ENCODE measurements around the gene ABCA2. TPM values are rescaled to one million over a fixed set of nuclear protein-coding genes. Genes with fewer than 3 reads are reported as not detected.
"Not testable (repeated sequence)": the region's sequence is repeated elsewhere in the genome, so short reads cannot be mapped to it uniquely, and the experiment has no call there.

Gene ABCA2
- total RNA-seq, 1 experiment from 2014 or later = 33.5 TPM

DNA sequence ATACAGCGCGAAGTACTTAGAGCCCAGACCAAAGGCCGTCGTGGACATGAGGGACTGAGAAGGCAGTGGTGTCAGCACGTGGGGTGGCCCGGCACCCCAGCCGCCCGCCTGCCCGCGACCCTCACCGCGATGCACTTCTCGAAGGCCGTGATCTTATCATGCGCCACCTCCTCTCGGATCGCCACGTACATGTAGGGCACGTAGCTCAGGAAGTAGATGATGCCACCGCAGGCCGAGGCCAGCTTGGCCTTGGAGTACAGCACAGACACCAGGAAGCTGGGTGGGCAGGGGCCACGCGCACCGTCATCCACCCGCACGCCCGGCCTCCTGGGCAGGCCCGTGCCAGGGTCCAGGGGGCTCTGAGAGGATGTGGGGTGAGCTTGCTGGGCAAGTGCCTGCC lies 11.0 kb downstream of the ABCA2 start:
- no peak for DNase-seq (ENCODE audit: low spot score)

DNA sequence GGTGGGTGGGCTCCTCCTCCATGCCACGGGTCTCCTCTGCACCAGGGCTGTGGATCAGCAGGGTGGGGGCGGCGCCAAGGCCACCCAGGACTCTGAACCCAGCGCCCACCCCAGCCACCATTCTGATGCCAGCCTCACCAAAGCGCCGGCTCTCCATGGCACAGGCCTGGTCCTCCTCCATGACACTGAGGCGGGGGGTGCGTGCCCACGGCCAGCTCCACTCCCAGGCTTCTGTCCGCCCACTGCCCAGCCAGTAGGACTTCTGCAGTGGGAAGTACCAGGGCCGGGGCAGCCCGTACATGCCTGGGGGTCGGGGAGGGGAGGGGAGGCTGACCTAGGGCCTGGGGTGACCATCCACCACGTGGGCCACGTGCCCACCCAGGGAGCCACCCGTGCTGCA lies 11.6 kb downstream of the ABCA2 start:
- no peak for DNase-seq (ENCODE audit: low spot score)

DNA sequence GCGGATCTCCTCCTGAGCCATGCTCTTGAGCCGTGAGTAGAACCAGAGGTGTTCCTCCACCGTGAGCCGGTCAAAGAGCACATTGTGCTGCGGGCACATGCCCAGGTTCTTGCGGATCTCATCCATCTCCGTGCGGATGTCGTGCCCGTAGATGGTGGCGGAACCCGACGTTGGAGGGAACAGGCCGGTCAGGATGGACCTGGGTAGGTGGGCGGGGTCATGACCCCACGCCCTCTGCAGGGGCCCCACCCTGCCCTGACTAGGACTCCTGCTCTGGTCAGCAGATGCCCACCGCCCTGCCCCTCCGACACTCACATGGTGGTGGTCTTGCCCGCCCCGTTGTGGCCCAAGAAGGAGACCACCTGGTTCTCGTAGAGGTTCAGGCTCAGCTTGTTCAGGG lies 12.1 kb downstream of the ABCA2 start:
- no peak for DNase-seq (ENCODE audit: low spot score)

DNA sequence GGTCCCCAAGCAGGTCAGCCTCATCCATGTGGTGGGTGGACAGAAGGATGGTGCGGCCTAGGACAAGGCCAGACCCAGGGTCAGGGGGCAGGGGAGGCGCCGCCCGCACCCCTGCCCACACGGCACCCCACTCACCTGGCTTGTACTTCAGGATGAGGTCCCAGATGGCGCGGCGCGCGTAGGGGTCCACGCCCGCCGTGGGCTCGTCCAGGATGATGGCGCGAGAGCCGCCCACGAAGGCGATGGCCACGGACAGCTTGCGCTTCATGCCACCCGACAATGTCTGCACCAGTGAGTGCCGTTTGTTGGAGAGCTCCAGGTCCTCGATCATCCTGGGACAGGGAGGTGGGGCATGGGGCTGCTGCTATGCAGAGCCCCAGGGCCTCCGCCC lies 12.5 kb downstream of the ABCA2 start:
- DNase-seq (ENCODE audit: low spot score) = no peak

DNA sequence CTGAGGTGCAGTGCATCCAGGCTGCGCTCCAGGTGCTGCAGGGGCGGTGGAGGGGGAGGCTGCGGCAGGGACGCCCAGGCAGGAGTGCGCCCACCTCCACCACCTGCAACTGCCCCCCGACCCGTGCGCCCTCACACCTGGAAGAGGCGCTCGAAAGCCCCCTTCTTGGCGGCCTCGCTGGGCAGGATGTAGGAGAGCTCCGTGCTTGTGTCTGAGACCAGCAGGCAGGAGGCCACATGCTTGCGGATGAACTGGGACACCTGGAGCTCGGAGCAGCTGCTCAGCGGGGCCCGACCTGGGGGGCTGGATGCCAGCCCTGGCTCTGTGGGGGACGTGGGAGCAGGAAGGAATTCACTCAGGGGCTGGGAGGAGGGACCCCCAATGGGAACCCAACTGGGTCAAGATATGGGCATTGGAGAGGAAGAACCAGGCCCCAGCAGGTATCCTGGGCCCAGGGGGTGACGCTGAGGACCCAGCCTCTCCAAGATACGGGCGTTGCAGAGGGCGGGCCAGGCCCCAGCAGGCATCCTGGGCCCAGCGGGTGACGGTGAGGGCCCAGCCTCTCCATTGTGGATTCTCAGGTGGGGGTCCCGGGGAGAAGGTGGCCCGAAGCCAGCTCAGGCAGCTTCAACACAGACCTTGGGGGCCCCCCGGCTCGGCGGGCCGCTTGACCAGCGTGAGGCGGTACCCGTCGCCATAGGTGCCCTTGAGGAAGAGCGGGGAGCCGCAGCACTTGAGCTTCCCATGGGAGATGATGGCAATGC lies 13.1 kb downstream of the ABCA2 start:
- no peak for DNase-seq (ENCODE audit: low spot score)

DNA sequence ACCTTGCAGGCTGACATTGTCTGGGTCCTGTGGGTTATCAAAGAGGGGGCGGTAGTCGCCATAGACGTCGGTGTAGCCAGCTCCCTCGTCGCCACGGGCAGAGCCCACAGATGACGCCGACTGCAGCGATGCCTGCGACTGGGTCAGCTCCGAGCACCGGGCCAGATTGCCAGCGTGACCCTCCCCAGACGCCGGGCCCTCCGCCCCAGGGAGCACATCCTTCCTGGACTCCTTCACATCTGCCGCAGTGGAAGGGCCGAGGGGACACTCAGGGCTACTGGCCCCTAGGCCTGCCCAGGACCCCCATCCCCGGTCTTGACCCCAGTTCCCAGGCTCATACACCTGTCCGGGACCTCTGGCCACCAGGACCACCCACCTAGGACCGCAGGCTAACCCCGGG lies 13.9 kb downstream of the ABCA2 start:
- DNase-seq (ENCODE audit: low spot score) = no peak

DNA sequence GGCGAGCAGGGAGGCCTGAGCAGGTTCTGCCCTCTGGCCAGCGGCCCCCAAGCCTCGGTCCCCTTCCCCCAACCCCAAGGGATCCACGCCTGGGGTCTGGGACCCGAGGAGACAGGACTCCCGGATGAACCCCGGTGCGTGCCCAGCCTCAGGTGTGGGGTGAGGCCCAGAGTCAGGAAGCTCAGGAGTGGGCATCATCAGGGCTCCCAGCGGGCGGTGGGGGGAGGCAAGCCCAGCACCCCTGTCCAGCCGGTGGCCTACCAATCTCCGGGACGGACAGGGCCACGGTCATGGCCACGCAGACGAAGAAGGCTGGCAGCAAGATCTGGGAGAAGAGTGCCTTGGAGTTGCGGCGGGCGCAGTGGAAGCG lies 14.5 kb downstream of the ABCA2 start:
- no peak for DNase-seq (ENCODE audit: low spot score)

DNA sequence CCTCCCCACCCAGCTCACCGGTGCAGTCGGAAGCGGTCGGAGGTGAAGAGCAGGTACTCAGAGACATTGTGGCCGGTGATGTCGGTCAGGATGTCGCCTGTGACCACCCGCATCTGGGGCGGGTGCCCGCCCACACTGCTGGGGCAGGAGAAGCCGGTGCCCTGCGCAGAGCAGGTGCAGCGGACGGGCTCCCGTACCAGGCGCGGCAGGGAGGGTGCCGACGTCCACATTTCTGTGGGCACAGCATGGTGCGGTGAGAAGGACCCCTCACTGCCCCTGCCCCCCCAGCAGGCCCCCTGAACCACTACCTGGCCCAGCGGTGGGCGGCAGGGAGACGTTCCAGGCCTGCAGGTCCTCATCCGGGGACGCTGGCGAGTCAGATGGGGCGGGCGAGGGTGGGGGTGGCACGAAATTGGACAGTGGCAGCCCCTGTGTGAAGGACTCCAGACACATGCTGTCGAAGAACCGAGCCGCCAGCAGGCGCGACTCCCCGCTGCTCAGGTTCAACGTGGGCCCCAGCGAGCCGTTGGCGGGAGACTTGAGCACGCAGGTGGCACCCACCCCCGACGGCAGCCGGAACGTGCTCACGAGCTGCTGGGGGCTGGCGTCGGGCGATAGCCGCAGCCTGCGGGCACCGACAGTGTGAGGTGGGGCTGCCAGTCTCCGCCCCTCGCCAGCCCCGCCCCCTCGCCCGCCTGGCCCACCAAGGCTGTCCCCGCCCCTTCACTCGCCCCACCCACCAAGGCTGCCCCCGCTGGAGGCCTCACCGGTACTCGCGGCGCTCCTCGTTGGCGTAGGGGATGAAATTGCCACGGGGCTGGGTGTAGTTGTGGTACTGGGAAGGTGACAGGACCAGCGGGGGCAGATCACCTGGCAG lies 15.1 kb downstream of the ABCA2 start:
- DNase-seq (ENCODE audit: low spot score) = no peak

DNA sequence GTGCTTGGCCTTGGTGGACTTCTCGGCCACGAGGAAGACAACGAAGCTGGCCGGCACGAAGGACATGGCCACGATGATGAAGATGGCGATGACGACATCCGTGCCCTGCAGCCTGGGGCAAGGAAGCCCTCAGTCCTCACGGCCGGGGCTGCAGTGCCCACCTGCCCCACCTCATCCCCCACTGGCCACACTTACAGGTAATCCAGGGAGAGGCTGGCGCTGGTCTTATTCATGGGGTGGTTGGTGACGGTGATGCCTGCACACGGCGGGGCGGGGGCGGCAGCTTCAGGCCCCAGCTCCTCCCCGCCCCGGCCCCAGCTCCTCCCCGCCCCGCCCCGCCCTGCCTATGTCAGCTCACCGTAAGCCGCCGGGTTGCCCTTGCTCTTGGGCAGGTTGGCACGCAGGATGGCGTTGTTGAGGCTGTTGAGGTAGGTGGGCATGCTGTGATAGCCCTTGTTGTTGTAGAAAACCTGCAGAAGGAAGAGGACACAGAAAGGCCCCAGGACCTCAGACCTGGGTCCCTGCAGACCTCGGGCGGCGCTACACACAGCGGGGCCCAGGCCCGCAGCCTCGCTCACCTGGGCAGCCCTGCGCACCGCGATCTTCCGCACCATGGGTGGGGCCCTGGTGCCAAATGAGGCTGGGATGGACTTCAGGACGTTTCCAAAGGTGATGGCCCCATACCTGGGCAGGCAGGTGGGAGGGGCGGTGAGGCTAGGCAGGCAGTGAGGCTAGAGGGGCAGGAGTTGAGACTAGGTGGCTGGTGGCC lies 15.9 kb downstream of the ABCA2 start:
- no peak for DNase-seq (ENCODE audit: low spot score)

DNA sequence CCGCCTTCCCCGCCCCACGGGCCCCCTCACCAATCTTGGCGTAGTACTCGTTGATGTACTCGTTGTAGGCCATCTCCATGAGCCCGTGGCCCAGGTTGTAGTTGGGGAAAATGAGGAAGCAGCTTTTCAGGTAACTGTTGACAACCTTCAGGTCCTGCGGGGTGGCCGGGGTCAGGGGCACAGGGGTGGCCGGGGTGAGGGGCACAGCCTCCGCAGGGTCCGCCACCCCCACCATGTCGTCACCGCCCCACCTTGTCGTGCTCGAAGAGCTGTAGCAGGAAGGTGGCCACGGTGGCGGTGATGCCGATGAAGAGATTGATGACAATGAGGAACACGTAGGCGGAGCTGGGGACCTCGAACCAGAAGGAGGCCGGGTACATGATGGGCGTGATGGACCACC lies 16.9 kb downstream of the ABCA2 start:
- no peak for DNase-seq (ENCODE audit: low spot score)

DNA sequence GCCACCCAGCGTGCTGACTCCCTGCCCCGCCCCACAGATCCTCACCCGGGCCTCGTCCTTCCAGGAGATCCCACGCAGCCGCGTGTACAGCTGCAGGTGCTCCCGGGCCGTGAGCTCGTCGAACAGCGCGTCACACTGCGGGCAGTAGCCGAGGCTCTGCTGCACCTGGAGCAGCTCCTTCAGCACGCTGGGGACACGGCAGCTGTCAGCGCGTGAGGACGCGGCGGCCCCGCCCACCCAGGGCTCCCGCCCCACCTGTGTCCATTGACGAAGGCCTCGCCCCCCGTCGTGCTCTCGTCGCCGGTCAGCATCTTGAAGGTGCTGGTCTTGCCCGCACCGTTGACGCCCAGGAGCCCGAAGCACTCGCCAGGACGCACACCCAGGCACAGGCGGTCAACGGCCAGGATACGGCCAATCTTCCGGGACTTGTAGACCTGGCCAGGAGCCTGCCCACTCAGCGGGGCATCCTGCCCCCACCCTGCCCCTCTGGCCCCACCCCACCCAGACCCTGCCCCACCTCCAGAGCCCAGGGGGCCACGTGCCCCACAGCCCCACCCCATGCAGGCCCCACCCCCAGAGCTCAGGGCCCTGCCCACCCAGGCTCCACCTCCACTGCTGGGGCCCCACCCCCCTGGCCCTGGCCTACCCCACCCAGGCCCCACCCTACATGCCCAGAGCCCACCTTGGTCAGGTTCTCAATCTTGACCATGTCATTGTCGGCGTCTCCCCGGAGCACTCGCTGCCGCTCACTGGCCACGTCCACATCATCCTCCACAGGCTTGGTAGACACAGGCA lies 17.9 kb downstream of the ABCA2 start:
- no peak for DNase-seq (ENCODE audit: low spot score)

DNA sequence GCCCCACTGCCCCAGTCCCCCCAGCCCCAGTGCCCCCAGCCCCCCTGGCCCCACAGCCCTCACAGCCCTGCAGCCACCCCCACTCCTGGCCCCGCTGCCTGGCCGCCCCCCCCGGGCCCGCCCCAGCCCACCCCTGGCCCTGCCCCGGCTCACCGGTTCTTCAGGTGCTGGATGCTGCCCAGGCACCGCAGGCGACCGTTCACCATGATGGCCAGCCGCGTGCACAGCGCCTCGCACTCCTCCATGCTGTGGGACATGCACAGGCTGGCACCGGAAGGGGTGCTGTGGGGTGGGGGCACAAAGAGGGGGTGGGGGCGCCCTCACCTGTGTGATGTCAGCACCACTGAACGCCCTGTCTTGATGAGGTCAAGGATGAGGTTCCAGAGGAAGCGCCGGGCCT lies 18.8 kb downstream of the ABCA2 start:
- no peak for DNase-seq (ENCODE audit: low spot score)

DNA sequence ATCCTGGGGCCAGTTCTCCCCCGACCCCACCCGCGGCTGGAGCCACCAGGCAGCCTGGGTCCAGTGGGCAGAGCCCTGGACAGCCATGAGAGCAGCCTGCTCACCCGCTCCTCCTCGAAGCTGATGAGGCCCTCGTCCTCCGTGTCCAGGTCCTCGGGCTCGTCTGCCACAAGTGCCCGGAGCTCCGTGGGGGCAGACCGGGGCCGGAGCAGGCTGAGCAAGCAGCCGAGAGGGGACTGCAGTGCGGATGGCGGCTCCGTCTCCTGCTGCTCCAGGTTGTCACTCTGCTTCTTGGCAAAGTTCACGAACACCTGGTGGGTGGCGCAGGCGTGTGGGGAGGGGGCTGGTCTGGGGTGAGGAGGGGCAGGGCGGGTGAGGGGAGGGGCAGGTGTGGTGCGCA lies 19.7 kb downstream of the ABCA2 start:
- DNase-seq (ENCODE audit: low spot score) = no peak

DNA sequence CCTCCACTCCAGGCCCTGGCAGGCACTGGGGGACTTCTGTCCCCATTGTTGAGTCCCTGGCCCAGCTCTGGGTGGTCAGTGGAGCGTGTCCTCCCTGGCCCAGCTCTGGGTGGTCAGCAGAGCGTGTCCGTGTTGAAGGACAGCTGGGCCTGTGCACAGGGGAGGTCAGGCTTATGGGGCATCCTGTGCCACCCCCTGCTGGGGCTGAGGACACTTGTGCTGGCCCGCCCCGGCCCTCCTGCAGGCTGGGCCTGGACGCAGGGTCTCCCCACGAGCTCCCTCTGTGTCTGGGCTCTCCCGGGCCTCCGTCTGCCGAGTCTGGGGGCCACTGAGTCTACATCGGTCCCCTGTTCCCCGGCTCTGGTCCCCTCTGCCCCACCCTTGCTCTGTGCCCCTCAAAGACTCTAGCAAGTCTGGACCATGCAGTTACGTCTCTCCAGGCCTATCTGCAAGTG lies 20.2 kb downstream of the ABCA2 start:
- no peak for DNase-seq (ENCODE audit: low spot score)

DNA sequence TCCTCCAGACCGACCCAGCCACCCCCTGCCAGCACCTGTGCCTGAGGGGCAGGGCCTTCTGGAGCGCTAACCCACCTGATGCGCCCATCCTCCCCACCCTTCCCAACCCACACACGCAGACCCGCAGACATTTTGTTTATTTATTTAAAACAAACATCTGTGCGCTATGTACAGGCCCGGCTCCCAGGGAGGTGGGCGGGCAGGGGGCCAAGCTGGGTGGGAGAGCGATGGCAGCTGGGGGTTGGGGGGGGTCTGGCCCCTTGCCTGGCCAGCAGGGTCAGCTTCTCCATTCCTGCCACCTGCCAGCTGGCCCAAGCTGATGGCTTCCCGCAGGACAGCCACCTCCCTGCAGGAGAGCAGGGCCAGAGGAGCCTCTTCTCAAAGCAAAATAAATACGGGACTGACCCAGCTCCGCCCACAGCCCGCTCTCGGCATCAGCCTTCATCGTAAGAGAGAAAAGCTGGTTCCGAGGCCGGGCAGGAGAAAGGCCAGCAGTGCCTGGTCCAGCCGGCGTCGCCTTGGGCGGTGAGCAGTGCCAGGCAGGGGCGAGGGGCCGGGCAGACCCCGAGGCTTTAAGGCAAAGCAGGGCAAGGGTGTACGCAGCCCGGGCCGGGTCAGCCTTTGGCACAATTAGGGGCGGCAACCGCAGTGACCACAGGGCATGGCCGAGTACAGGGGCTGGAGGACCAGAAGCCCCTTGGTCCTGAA lies 20.8 kb downstream of the ABCA2 start:
- no peak for DNase-seq (ENCODE audit: low spot score)

DNA sequence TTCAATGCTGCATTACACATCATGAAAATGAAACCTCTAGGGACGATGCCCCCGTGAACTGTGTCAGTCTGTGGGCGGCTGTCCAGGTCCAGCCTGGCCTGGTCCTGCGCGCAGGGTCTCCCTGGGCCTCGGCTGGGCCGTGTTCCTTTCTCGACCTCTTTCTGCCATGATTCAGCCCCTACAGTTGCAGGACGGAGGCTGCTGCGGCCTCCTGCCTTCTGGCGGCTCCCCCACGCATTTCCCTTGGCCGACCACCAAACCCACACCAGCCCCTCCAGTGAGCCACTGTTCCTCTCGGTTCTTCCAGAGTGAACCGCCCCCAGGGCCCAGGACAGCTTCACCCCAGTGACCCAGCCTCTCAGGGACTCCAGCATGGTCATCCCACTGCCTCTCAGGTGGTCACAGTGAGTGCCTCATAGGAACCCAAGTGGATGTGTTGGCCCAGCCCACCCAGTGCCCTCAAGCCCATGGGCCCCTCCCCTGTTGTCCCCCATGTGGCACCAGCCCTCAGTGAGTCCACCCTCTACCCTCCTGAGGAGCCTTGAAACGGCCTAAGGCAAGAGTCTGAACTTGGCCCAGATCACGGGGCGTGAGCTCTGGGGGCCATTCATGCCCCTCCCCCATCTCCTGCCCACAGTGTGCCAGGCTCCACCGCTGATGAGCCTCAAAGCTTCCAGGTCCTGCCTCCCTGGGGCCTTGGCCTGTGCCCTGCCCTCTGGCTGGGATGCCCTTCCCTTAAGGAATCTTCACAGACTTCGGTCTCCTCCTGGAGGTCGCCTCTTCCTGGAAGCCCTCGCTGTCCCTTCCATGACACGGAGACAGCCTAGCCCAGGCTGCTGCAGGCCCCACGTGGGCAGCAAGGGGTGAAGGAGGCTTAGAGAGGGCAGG lies 21.7 kb downstream of the ABCA2 start:
- no peak for DNase-seq (ENCODE audit: low spot score)

DNA sequence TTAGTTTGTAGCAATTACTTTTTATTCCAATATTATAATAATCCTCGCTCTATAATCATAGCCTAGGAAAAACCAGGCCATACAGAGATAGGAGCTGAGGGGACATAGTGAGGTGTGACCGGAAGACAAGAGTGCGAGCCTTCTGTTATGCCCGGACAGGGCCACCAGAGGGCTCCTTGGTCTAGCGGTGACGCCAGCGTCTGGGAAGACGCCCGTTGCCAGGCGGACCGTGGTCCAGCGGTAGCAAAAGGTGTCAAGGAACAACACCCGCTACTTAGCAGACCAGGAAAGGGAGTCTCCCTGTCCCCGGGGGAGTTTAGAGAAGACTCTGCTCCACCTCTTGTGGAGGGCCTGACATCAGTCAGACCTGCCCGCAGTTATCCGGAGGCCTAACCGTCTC lies 23.8 kb downstream of the ABCA2 start:
- not testable (repeated sequence) for DNase-seq (ENCODE audit: low spot score)

DNA sequence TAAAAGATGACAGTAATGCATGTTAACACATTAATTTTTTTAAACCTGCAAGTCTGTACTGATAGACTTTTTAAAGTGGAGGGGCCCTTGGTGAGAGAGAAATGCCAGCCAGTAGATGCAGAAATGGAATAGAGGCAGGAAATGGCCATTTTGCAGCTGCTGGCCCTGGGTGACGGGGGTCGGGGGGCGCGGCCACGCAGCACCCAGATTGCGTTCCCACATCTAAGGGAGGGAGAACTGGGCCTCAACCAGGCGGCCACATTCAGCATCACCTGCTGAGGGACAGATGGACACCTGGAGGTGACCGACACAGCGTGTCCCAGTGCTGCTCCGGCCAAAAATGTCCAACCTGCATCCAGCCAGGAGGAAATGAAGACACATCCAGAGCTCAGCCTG lies 25.4 kb downstream of the ABCA2 start:
- DNase-seq (ENCODE audit: low spot score) = no peak

DNA sequence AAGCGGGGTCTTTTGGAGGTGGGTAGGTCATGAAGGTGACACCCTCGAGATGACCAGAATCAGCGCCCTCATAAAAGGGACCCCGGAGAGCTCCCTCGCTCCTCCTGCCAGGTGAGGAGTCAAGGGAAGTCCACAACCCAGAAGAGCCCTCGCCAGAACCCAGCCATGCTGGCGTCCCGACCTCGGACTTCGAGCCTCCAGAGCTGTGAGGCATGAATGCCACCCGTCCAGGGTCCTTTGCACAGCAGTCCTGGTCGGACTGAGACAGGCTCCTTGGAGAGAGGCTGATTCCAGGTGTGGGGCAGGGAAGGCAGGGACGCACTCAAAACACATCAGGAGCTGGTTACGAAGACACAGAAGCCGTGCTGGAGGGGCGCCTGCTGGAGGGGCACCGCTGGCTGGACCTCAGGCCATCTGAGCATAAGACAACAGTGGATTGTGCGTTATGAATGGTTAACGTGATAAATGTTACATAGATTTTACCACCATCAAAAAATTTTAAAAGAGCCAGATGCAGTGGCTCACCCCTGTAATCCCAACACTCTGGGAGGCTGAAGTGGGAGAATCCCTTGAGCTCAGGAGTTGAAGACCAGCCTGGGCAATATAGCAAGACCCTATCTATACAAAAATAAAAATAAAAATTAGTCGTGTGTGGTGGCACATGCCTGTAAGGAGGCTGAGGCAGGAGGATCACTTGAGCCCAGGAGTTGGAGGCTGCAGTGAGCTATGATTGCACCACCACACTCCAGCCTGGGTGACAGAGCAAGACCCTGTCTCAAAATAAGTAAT lies 26.0 kb downstream of the ABCA2 start:
- DNase-seq (ENCODE audit: low spot score) = no peak

All from A172 (cell line).